HG02610 (cell line): ENCODE results near the gene SIK2.
"Not testable (repeated sequence)": the region's sequence is repeated elsewhere in the genome, so short reads cannot be mapped to it uniquely, and the experiment has no call there.

Source experiments
- ATAC-seq: cut with Tn5 transposase; IDR thresholded peaks from one replicate; pipeline ENCODE4 v1.9.1; 2021; ENCODE audit warnings: mild to moderate bottlenecking, moderate library complexity; ENCODE audit not compliant: unreplicated experiment

The SIK2 gene

DNA sequence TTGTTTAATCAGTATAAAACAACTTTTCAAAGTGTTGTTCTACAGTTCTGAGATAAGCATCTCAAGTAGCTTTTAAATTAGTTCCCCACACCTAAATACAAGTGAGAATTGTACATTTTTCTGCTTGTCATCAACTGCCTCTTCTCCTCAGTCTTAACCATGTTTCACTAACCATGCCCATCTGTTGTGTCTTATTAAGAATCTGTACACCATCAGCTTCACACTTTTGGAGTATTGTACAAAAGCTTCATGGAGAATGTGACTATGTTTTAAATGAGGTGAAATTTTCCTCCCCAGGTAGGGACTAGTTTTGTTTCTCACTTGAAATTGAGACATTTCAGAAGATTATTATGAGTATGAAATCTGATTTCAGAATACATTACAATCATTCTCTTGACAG lies 52.4 kb downstream of the SIK2 start:
- no peak for ATAC-seq

- no peak for ATAC-seq
Observed at GRCh38 chr11:111655924-111656323, 53.7 kb downstream of the SIK2 start.

DNA sequence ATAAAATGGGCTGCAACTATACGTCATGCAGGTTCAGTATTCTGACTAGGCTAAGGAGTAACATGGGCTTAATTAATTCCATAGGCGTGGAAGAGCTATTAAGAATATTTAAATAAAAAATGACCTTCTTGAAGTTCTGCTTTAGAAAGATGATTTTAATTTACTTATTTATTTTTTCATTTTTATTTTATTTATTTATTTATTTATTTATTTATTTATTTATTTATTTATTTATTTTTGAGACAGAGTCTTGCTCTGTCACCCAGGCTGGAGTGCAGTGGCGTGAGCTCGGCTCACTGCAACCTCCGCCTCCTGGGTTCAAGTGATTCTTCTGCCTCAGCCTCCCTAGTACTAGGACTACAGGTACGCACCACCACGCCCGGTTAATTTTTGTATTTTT lies 55.7 kb downstream of the SIK2 start:
- not testable (repeated sequence) for ATAC-seq

DNA sequence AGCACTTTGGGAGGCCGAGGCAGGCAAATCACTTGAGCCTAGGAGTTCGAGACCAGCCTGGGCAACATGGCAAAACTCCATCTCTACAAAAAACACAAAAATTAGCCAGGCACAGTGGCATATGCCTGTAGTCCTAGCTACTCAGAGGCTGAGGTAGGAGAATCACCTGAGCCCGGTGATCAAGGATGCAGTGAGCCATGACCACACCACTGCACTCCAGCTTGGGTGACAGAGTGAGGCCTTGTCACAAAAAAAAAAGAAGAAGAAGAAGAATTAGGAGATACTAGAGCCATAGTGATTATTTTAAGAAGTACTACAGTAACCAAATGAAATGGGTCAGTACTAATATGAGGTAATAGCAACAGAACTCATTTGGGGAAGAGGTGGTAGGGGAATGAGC lies 56.2 kb downstream of the SIK2 start:
- not testable (repeated sequence) for ATAC-seq

DNA sequence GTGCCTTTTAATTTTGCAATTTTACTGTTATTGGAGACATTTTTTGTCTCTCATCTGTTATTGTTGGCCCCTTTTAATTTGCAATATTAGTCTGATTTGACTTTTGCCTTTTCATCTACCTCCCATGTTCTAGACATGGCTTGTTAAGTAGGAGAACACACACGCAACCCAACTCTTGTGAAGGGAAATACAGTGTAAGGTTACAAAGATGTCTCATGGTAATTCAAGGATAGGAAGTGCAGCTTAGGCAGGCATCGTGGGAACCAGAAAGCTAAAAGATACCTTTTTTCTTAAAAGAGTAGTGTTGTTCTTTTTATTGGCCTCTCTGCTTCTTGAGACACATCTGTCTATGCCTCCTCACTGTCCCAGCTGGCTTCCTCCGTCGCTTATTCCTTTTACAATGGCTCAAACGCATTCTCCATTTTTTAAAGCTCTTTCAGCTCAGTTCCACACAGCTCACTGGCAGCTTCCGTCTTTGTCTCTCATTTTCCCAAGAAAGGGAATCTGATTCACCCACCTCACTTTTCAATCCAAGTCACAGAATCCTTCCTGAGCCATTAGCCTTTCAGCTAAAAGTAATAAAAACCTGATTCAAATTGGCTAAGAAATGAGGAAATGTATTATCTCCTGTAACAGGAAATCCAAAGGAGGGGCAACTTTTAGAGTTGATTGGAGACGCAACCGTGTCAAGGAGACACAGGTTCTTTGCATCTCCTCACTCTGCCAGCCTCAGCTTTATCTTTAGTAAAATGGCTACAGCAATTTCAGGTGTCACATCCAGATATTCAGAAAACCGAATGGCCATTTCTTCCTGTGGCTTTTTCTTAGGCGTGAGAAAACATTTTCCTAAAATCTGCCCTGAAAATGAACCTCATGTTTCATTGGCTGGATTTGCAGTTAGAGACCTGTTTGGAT lies 57.2 kb downstream of the SIK2 start:
- no peak for ATAC-seq

DNA sequence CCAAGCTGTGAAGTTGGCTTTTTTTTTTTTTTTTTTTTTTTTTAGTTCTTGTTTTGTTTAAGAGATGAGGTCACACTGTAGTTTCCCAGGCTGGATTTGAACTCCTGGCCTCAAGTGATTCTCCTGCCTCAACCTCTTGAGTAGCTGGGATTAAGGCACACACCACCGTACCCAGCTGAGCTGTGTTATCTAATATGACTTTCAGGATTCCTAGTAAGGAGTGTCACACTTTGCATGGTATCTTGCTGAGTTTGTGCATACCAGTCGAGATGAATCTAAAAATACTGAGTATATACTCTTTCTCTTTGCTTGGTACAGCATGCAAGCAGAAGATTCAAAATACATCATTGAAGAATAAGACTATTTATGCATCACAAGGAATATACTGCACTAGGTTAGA lies 58.6 kb downstream of the SIK2 start:
- ATAC-seq, result no peak

DNA sequence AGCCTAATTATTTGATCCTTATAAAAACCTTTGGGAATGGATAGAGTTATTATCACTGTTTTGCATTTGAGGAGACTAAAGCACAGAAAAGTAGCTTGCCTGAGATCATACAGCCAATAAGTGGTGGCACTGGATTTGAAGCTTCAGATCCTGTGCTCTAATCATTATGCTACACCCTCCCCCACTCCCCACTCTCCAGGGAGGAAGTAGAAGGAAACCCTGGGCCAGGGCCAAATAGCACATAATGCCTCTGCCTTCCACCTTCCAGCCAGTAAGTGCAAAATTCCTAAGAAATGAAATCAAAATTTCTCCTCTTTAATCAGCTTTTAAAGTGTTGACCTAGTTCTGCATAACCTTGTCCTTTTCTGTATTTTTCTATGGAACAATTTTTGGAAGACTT lies 61.6 kb downstream of the SIK2 start:
- no peak for ATAC-seq

- ATAC-seq, result no peak
Observed at GRCh38 chr11:111665777-111666176, 63.5 kb downstream of the SIK2 start.

DNA sequence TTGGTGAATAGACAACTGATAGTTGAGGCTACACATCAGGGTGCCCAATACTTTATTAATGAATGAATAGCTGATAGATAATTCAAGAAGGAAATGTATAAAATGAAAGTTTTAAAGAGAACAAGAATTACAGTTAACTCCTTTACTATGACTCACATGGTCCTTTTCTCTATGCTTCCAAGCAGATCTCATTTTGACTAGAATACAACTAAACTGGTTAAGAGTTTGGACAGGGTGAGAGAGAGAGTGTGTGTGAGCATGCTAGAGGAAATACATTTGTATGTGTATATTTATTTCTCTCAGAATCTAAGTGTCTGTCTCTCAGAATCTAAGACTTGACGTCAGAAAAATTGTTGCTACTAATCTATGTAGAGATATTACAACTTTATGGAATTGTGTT lies 66.7 kb downstream of the SIK2 start:
- no peak for ATAC-seq

DNA sequence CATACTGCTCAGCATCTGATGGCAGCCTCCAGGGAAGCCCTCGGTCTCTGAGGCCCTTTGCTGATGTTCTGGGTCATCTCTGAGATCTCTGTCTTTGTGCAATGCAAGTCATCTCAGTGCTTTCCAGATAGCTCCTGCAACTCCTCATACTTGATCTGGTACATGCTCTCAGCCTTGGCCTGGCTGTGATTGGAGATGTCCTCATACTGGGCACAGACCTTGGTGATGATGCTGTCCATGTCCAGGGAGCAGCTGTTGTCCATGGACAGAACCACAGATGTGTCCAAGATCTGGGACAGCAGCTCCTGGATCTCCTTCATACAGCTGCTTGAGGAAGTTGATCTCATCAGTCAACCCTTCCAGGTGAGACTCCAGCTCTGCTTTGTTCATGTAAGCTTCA lies 69.1 kb downstream of the SIK2 start:
- no peak for ATAC-seq

- ATAC-seq, result no peak
Observed at GRCh38 chr11:111672949-111673348, 70.7 kb downstream of the SIK2 start.

GRCh38 chr11:111674941-111675340 lies 72.7 kb downstream of the SIK2 start:
- no peak for ATAC-seq

GRCh38 chr11:111675891-111676290 lies 73.6 kb downstream of the SIK2 start:
- no peak for ATAC-seq

DNA sequence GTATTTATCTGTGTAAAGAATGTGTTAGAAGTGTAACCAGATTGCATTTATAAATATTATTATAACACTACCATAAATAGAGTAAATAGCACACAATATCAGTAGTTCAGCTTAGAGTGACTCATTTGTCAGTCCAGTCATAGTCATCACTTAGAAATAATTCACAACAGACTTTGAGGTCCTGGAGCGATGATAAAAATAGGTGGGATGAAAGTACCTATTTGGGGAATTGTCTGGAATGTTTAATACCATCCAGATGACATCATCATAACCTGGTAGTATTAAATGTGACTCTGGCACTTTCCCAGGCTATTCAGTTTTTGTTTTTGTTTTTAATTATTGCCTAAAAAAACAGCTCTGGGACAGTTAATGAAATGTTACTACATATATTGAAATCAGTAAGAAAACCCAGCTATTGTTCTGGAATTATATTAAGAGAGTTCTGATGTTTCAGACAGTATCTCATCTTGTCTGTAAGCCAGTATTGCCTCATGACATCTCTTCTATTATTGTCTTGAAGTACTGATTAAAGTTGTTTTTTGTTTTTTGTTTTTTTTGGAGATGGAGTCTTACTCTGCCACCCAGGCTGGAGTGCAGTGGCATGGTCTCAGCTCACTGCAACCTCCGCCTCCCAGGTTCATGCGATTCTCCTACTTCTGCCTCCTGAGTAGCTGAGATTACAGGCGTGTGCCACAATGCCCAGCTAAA lies 74.8 kb downstream of the SIK2 start:
- no peak for ATAC-seq

DNA sequence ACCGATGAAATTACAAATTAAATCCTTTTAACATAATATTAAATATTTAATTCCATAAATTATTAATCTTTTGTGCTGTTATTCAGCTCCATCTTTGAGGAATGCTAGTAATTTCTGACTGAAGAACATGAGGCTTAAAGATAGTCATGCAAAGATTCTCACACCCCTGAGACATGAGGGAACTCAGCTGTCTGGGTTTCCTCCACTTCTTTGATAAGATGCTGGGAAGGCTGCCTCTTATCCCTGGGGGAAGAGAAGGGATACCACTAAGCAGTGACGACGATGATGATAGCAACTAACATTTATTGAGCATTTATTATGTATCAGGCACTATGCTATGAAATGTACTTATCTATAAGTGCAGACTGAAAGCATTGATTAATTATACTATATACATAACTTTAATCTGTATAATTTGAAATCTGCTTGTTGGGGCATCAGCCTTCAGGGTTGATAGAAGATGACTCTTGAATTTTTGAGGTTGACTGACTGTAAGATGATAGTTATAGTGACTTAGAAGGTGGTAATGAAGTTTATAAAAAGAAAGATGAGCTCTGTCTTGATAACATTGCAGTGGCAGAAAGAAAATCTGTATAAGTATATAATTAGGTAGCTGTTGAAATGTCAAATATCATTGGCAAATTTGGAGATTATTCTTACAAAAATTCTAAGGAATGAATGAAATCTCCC lies 78.4 kb downstream of the SIK2 start:
- ATAC-seq, result no peak

DNA sequence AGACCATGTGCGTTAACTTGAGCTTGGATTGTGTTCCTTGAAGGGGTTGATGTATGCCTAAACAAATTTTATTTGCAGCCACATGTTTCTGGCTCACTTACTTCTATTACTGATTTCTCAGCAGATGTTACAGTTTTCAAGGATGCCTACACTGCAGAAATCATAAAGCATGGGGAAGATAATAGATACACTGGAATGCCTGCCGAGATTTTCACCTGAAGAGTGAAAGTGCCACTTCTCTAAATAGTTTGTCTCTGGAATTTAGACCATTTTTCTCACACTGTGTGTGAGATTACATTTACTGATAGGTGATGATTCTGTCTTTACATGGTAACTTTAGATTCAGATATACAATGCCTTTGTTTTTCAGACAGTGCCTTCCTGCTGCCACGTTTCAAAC lies 81.6 kb downstream of the SIK2 start:
- no peak for ATAC-seq

DNA sequence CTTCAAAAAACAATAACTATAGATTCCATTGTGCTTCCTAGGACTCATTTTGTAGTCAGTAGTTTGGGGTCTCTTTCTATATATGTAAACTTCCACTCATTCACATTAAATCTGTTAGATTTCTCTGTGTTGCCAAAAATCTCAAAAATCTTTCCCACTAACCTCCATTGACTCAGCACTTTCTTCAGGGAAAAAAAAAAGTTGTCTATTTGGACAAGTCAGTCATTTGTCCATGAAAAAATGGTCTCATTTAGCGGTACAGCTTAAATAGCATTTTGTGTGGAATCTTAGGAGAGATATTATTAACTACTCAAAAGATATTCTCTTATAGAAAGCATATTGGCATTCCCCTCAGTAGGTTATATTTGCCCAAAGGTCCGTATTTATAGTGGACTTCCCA lies 82.0 kb downstream of the SIK2 start:
- ATAC-seq, result no peak

GRCh38 chr11:111688013-111688412 lies 85.8 kb downstream of the SIK2 start:
- no peak for ATAC-seq

- ATAC-seq, result no peak
Observed at GRCh38 chr11:111691176-111691575, 88.9 kb downstream of the SIK2 start.

DNA sequence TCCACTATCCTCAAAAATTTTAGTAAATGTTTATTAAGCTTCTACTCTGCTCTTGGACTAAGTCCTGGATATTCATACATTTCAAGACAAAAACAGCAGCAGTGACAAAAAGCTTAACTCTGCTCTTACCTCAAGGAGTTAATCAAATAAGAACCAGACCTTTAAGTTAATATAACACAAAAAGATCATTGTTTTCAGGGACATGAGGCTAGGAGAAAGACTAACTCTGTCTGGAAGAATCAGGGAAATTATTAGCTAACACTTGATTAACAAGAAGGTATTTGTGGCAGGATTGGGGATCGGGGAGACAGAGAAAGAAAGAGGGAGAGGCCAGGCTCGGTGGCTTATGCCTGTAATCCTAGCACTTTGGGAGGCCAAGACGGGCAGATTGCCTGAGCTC lies 89.5 kb downstream of the SIK2 start:
- ATAC-seq, result no peak

DNA sequence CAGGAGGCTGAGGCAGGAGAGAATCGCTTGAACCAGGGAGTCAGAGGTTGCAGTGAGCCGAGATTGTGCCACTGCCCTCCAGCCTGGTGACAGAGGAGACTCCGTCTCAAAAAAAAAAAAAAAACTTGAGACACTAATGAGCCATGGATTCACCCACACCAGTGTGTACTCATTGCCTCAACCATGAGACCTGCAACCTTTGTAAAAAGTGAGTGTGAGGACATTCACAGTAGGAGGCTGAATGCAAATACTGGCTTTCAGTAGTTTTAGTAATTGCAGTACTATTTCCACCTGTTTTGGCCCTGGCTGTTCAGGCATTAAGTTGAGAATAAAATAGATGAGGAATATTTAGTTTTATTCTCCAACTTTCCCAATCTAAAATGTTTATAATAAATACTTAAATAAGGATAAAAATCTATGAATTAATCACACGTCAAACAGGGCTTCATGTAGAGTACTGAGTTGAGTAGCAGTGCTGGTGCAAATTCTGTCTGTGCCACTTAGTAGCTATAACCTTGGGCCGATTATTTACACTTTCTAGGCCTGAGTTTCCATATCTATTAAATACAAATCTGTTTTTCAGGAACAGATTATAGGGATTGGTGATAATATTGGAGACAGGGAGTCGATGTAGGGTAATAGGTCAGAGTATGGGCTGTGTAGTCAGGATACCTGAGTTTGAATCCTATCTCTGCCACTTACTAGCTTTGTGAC lies 91.1 kb downstream of the SIK2 start:
- ATAC-seq, result no peak
